Uterus (tissue), 4 donors: ENCODE results near the gene LARP7. TPM values are rescaled to one million over a fixed set of nuclear protein-coding genes. Genes with fewer than 3 reads are reported as not detected.
"Not testable (repeated sequence)": the region's sequence is repeated elsewhere in the genome, so short reads cannot be mapped to it uniquely, and the experiment has no call there.

Experiments
- DNase-seq, 2 donors: peaks; one replicate each; pipeline ENCODE4 v3.0.0-alpha.2; 2019 to 2020
- H3K27ac ChIP-seq, 2 donors: fragments of 200-600 bp; sonication (generic); 1 replicate in 1 of 2; 2 replicates in 1 of 2; pipeline ENCODE4 v1.5.1; 2016 to 2018
- H3K27me3 ChIP-seq, 2 donors: fragments of 200-600 bp; sonication (generic); one replicate each; pipeline ENCODE4 v1.5.1; 2018 to 2019; ENCODE audit warnings: control low read depth in 1 of 2
- H3K36me3 ChIP-seq, 2 donors: fragments of 200-600 bp; sonication (generic); one replicate each; pipeline ENCODE4 v1.5.1; 2019; ENCODE audit warnings: control low read depth in 1 of 2
- H3K4me1 ChIP-seq, 2 donors: fragments of 200-600 bp; sonication (generic); one replicate each; pipeline ENCODE4 v1.5.1; 2018 to 2019; ENCODE audit warnings: control low read depth in 1 of 2
- H3K4me3 ChIP-seq, 2 donors: fragments of 200-600 bp; sonication (generic); 1 replicate in 1 of 2; 2 replicates in 1 of 2; pipeline ENCODE4 v1.5.1; 2018 to 2019; ENCODE audit warnings: mild to moderate bottlenecking in 1 of 2
- H3K9me3 ChIP-seq, 2 donors: fragments of 200-600 bp; sonication (generic); one replicate each; pipeline ENCODE4 v1.5.1; 2019; ENCODE audit warnings: control low read depth in 1 of 2
- CTCF ChIP-seq, 4 experiments: fragments of 200-600 bp in 2 of 4; fragments of 450-650 bp in 2 of 4; sonication (generic) in 2 of 4; IDR thresholded peaks; one replicate each; pipeline ENCODE4 v1.5.1; 2016 to 2019; ENCODE audit warnings: antibody characterized with exemption in 4 of 4, mild to moderate bottlenecking in 2 of 4, moderate library complexity in 1 of 4
- POLR2A ChIP-seq, 2 donors: fragments of 450-650 bp; IDR thresholded peaks; one replicate each; pipeline ENCODE4 v1.6.1; 2016; ENCODE audit warnings: antibody characterized with exemption in 2 of 2, mild to moderate bottlenecking in 1 of 2, moderate library complexity in 1 of 2
- intact Hi-C: fragments of 100-400 bp; cut with DNase I; formaldehyde crosslinking; loops from one replicate; pipeline ENCODE4 v1.15.1; 2023; ENCODE audit warnings: low total_unique reads
- total RNA-seq, 4 donors: library from RNA; depleted of rRNA in 3 of 4; stranded (reverse); fragments of >200 nt in 3 of 4; gene quantifications; one replicate each; pipeline versions ENCODE4 v1.1.0 to v1.2.4, GENCODE V29; 2014 to 2023
- donor health status: DM: yes; HTN: yes; CAD: no.

LARP7 gene
- total RNA-seq, 4 donors from 2014 or later, result 21.5 to 44.1 (median 29.4) TPM

GRCh38 chr4:112651641-112652040, 14.7 kb downstream of the LARP7 start:
- Histone ChIP-seq H3K4me1 (no peaks in the 10 kb centered on the region), H3K36me3 (no peaks in the 10 kb centered on the region), H3K27me3 (no peaks in the 10 kb centered on the region), H3K9me3 (no peaks in the 10 kb centered on the region), H3K27ac (no peak overlapping the region), H3K4me3 (no peak overlapping the region)
- intact Hi-C loops, result no loop called here
- no peak for DNase-seq
- TF ChIP-seq CTCF (IDR thresholded peaks at IDR 0.05) (no peak), POLR2A (IDR thresholded peaks at IDR 0.05) (no peak)

GRCh38 chr4:112652216-112652615, 15.3 kb downstream of the LARP7 start:
- H3K9me3 ChIP-seq, result no peaks in the 10 kb centered on the region
- H3K36me3 ChIP-seq, result no peaks in the 10 kb centered on the region
- H3K4me1 ChIP-seq, result no peaks in the 10 kb centered on the region
- no peak for DNase-seq
- intact Hi-C loops, result no loop called here
- no peak overlapping the region for H3K27ac ChIP-seq
- no peak for TF ChIP-seq POLR2A (IDR thresholded peaks at IDR 0.05)
- TF ChIP-seq CTCF (IDR thresholded peaks at IDR 0.05), result no peak
- H3K27me3 ChIP-seq, result no peaks in the 10 kb centered on the region
- no peak overlapping the region for H3K4me3 ChIP-seq

- no peak overlapping the region for H3K27ac ChIP-seq
- intact Hi-C loops, result no loop called here
- no peaks in the 10 kb centered on the region for H3K36me3 ChIP-seq
- no peaks in the 10 kb centered on the region for H3K27me3 ChIP-seq
- no peaks in the 10 kb centered on the region for H3K4me1 ChIP-seq
- no peaks in the 10 kb centered on the region for H3K9me3 ChIP-seq
- H3K4me3 ChIP-seq, result no peak overlapping the region
- DNase-seq, result no peak
- no peak for TF ChIP-seq CTCF (IDR thresholded peaks at IDR 0.05)
- TF ChIP-seq POLR2A (IDR thresholded peaks at IDR 0.05), result no peak
Observed at GRCh38 chr4:112655270-112655669, 18.3 kb downstream of the LARP7 start.

- H3K27me3 ChIP-seq, H3K4me1 ChIP-seq, H3K36me3 ChIP-seq, H3K9me3 ChIP-seq, DNase-seq, H3K27ac ChIP-seq, intact Hi-C loops, H3K4me3 ChIP-seq: not testable (repeated sequence)
Observed at GRCh38 chr4:112656115-112656514, 19.2 kb downstream of the LARP7 start.

GRCh38 chr4:112664611-112665010, 27.7 kb downstream of the LARP7 start:
- H3K9me3 ChIP-seq, result no peaks in the 10 kb centered on the region
- no peak for DNase-seq
- intact Hi-C loops, result no loop called here
- H3K36me3 ChIP-seq, result no peaks in the 10 kb centered on the region
- H3K4me3 ChIP-seq, result no peak overlapping the region
- H3K27me3 ChIP-seq, result no peaks in the 10 kb centered on the region
- no peaks in the 10 kb centered on the region for H3K4me1 ChIP-seq
- TF ChIP-seq POLR2A (IDR thresholded peaks at IDR 0.05) (no peak), CTCF (IDR thresholded peaks at IDR 0.05) (no peak)
- no peak overlapping the region for H3K27ac ChIP-seq

GRCh38 chr4:112668131-112668530, 31.2 kb downstream of the LARP7 start:
- TF ChIP-seq POLR2A (IDR thresholded peaks at IDR 0.05) (no peak), CTCF (IDR thresholded peaks at IDR 0.05) (no peak)
- H3K4me1 ChIP-seq, result no peaks in the 10 kb centered on the region
- intact Hi-C loops, result no loop called here
- no peaks in the 10 kb centered on the region for H3K36me3 ChIP-seq
- H3K4me3 ChIP-seq, result no peak overlapping the region
- H3K9me3 ChIP-seq, result no peaks in the 10 kb centered on the region
- no peaks in the 10 kb centered on the region for H3K27me3 ChIP-seq
- DNase-seq, result no peak
- no peak overlapping the region for H3K27ac ChIP-seq
